Suppressor macrophage treated with lipopolysaccharide for 1 hour (primary cell): ENCODE results near the gene TFR2.

Source experiments
- DNase-seq, 3 donors: peaks; one replicate each; pipeline ENCODE4 v3.0.0-alpha.2; 2020 to 2022

Gene TFR2

DNA sequence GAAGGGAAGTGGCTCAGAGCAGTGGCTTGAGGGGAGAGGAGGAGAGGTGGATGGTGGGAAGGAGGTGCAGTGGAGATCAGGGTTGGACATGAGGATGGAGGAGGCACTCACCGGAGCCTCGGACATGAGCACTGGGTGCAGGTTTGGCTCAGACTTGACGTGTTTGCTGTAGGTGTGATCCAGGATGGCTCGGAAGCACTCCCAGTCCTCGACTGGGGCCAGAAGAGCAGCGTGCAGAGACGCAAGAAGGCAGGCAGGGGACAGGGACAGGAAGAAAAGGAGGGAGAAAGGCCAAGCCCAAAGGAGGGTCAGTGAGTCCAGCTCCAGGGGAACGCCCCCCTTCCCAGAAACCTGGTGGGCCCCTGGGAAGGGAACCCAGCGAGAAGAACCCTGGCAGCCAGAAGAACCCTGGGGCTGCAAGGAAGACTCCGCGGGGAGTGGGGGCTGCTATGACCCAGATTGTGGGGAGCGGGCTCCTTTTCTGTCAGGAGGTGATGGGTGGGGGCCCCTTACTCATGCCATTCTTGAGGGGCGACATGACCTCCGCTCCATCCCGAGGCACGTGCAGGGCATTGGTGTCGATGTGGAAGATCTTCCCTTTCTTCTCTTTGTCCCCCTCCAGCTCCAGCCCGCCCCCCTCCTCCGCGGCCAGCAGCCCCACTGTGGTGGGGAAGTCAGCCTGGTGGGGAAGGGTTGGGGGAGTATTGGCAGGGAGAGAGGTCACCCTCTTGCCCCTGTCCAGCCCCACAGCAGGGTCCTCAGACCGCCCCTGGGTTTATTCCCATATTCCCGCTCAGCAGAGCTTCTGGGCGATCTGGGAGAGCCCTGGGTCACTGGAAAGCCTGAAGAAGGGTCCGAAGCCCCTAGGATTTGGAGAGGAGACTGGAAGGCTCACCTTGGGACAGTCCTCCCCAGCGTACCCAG is 13.8 kb upstream of the TFR2 start:
- DNase-seq, result no peak

DNA sequence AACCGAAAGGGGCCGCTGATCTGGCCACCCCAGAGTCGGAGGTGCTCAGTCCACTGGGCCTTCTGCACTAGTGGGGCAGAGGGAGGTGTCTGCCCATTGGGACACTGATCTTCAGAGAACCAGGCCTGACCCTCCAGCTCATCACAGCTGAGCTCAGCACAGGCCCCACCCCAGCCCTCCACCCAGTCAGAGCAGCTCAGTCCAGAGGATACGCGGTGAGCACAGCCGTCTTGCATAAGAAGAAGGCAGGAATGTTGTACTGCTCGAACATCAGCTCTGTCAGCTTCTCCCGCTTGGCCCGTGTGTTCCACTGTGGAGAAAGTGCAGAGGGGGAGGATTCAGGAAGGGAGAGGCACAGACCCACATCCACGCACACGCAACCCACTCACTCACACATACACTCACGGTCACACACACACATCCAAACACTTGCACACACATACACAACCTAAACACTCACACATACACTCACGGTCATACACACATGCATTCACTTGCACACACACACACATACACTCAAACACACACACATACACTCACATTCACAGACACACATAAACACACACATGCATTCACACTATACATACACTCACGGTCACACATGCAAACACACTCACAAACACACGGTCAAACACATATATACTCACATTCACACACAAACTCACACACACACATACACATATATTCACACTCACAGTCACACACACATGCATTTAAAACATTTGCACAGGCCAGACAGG is 8.6 kb upstream of the TFR2 start:
- no peak for DNase-seq

DNA sequence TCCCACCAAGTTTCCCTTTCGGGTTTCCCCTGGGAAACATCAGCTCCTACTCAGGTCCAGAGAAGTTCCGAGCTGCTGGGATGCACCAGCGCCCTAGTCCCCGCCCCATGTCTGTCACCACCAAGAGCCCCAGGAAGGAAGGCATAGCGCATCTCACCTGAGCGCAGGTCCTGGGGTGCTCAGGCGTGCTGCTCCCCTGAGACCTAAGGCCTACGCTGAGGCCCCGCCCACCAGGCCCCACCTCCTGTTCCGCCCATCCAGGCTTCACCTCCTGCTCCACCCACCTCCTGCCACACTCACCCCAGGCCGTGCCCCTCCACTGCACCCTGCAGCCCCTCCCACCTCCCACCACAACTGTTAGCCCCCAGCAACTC is 1.2 kb upstream of the TFR2 start:
- peak in 1 of 3 donors; percentile 13 for DNase-seq

DNA sequence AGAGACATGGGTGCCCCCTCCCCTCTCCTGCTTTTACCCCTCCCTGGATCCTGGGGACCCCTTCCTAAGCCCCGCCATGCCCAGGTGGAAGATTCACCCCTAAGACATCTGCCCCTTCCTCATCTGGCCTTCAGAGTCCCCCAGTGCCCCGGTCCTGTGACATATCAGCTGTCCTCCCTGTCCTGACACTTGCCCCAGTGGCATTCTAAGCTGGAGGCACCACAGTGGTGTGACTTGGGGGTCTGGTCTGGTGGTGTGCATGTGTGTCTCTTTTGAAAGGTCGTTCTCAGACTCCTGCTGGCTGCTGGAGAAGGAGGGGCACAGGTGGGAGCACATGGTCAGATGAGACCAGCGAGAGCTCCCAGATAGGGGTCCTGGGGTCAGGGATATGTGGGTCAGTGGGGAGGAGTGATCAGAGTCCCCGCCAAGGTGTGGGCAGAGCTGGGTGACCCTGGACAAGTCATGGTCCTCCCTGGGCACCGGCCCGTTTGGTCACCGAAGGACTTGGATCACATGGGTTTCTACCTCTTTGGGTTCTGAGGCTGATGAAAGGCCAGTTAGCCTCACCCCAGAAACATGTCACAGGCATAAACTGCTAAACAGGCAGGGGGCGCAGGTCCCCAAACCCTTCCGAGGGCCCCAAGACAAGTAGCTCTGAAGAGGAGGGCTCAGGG is 645 bp upstream of the TFR2 start:
- DNase-seq, result no peak

DNA sequence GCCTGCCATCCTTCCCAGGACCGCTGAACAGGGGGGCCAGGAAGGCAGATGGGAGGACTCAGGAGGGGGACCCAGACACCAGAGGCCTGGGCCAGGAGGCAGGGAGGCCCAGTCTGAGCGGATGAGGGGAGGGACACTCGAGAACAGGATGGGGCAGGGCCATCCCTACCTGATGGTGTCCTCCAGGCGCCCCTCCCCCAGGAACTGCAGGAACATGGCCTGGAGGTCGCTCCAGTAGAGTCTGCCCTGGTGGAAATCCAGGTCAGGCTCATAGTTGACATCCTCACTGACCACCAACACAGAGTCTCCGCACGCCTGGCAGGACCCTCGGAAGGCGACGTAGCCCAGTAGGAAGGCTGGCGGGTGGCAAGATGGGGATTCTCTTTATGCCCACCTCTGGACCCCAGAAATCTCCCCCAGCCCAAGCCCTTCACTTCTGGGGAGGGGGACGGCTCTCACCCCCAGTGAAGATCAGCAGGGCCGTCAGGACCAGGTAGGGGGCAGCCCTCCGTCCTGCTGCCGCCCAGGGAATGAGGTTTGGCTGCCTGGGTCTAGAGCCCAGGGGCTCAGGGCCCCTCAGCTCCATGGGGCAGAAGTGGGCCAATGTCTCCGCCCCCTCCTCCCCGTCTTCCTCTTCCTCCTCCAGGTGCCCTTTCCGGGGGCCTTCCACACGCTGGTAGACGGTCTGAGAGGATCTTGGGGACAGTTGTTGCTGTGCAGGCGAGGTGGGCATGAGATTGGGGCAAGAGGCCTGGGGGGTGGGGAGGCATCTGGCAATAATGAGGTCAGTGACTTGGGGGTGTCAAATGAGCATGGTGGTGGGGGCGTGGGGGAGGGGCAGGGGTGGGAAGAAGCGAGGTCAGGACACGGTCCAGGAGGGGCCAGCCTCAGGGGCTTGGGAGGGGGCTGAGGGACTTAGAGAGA is 573 bp downstream of the TFR2 start:
- no peak for DNase-seq

DNA sequence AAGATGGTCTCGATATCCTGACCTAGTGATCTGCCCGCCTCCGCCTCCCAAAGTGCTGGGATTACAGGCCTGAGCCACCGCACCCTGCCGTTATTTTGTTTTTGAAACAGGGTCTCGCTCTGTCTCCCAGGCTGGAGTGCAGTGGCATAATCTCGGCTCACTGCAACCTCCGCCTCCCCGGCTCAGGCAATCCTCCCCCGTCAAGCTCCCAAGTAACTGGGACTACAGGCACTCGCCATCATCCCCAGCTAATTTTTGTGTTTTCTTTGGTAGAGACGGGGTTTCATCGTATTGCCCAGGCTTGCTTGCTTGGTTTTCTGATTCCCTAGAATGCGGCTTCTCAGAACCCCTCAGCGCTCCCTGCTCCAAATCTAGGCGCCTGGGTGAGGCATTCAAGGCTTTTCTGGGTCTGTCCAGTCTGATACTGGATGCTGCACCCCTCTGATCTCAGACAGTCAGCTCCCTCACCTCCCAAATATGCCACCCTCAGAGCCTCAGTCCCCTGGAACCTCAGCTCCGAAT is 1.3 kb downstream of the TFR2 start:
- no peak for DNase-seq

DNA sequence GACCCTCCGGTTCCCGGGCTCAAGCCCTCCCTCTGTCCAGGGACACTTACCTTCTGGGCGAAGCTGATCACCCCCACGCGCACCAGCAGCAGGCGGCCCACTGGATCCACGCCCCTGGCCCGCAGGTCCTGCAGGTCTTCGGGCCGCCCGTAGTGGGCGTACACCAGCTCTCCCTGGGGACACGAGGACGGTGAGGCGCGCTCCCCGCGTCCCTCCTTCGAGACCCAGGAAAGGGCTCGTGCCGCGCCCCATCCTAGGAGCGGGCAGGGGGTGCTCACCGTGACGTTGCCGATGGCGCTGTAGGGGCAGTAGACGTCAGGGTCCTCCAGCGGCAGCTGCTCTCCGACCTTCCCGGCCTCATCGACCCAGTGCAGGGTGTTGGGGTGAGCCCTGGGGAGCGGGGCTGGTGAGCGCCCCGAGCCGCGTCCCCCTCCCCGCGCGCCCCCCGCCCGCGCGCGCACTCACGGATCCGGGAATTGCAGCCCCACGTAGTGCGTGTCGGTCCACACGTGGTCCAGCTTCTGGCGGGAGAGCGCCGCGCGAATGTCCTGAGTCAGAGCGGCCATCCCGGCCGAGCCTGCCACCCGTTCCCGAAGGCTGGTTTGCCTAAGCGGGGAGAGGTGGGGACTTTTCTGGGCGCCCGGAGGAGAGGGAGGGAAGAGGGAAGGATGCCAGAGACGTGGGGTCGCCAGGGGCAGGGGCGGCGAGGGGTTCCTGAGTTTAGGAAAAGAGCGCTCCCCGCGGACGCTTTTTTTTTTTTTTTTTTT is 8.2 kb downstream of the TFR2 start:
- DNase-seq, result peak; percentile 62 to 79 (median 71)

DNA sequence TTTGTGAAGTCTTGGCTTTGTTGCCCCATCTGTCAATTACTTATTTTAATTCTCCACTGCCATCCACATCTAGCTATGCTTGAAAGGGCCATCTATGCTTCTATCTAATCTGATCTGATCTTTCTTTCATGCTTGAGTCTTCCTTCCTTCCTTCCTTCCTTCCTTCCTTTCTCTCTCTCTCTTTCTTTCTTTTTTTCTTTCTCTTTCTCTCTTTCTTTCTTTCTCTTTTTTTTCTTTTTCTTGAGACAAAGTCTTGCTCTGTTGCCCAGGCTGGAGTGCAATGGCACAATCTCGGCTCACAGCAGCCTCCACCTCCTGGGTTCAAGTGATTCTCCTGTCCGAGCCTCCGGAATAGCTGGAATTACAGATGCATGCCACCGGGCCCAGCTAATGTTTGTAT is 11.3 kb downstream of the TFR2 start:
- DNase-seq, result no peak

DNA sequence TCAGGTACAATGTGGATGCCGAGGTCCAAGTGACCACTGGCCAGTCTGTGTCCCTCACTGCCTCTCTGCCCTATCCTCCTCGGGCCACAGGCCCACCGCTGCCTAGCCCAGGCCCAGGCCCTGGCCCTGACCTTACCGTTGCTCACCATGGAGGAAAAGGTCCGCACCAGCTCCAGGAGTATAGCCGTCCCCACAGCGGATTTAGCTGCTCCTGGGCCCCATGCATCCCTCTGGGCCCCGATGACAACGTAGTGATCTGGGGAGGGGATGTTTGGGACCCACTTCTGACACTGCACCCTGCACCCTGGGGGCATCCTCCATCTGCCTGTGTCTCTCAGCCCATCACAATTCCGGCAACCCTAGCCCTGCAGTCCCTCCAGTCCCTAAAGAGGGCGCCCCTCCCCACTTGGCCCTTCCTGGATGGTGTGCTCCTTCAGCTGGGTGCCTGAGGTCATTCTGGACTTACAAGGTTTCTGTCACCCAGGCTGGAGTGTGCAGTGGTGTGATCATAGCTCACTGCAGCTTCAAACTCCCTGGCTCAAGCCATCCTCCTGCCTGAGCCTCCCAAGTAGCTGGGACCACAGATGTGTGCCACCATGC is 12.1 kb downstream of the TFR2 start:
- DNase-seq, result peak; percentile 60 to 76 (median 60)

DNA sequence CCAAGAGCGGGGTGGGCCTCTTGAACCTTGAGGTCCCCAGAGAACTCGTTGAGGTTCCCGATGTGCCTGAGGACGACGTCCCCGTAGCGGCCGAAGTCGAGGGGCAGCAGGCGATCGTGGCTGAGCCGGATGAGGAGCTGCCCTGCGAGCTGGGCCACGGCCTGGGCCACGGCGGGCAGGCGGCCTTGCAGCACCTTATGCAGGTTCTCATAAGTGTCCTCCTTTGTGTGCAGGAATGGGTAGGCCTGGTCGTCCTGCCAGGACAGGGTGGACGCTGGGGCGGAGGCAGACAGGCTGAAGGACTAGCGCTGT is 14.2 kb downstream of the TFR2 start:
- DNase-seq, result no peak

DNA sequence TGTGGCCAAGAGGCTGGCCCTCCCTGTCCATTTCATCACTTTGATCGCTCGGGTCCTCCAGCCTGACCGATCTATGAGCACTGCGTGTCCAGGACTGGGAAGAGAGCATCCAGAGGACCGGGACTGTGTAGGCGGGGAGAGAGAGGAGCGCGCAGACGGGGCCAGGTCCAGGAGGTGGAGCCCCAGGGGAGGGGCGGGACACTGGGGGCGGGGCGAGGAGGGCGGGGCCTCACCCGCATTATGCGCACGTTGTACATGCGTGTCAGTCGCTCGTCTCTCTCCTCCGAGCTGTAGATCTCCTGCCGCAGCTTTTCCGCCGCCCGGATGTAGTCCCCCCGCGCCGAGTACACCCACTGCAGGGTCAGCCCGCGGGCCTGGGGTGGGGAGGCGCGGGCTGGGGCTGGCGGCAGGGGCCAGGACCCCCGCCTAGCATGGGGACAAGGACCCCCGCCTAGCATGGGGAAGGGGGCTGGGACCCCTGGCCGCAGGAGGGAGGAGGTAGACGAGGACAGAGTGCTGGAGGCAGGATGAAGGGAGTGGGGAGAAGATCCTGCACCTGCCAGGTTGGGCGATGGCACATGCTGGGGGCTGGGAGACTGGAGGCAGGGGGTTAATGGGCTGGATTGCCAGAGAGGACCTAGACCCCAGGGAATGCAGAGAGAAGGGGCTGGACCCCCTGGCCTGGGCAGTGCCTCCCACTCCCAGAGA is 14.7 kb downstream of the TFR2 start:
- DNase-seq, result peak; percentile 78 to 91 (median 82)

DNA sequence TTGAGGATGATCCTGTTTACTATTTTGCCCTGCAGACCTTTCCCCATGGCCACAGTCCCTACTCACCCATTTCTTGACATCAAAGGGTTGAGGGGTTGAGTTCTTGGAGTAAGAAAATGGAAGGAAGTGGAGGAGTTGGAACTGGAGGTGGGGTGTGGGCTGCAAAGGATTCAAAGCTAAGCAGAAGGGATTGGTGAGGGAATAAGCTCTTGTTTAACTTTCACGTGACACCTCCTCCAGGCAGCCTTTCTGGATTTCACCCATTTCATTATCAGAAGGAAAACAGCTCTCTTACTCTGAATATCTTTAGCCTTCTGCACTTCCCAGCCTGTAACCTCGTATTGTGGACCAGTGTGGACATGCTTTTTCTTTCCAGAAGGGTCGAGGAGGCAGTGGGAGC is 15.3 kb downstream of the TFR2 start:
- DNase-seq, result no peak

DNA sequence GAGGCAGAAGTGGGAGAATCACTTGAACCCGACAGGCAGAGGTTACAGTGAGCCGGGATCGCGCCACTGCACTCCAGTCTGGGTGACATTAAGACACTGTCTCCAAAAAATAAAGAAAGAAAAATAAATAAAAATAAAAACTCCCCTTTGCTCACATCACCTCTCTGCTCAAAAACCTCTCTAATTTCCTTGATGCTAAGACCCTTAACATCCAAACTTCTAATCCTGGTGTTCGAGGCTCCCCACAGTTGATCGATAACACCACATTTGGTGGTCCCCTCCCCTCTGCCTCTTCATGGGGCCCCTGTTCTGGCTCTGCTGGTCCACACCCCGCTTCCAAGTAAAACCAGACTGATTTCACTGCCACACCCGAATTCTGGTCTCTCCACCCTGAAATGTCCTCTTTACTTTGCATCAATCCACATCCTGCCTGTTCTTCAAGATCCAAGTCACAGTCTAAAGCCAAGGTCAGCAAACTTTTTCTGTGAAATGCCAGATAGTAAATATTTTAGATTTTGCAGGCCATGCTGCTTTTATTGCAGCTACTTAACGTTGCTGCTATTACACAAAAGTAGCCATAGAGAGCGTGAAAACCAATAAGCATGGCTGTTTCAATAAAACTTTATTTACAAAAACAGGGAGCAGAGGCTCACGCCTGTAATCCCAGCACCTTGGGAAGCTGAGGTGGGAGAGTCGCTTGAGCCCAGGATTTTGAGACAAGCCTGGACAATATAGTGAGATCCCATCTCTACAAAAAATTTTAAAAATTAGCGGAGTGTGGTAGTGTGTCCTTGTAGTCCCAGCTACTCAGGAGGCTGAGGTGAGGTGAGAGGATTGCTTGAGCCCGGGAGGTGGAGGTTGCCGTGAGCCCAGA is 17.2 kb downstream of the TFR2 start:
- no peak for DNase-seq

DNA sequence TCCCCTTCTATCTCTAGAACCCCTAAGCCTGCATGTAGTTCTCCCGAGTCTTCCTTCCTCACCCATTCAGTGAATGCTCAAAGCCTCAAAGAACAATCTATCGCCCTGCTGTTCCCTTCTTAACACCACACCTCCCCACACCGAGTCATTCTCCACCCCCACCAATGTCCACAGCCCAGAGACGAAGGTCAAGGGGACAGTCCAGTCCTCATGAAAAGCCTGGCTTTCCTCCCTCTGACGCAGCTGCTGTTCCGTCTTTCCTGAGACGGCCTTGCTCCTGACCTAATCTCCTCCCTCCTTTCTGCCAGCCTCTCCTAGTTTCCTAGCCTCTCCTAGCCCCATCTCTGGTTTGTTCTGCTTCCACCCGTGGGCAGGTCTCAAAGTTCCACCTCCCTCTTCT is 19.8 kb downstream of the TFR2 start:
- no peak for DNase-seq

DNA sequence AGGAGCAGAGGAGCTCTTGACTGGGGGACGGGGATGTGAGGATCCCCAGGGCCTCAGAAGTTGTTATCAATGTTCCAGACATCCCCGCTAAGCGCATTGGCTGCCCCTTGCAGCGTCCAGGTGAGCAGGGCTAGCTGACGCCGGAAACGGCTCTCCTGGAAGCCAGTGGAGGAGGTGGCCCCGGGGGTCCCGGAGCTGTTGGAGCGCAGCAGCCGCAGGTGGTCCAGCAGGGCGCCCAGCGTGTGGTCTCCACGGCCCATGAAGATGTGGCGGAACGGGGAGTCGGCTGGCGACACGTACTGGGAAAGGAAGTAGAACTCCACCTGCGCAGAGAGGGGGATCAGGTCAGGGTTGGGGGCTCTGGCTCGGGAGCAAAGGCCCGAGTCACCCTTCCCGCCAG is 20.5 kb downstream of the TFR2 start:
- no peak for DNase-seq

DNA sequence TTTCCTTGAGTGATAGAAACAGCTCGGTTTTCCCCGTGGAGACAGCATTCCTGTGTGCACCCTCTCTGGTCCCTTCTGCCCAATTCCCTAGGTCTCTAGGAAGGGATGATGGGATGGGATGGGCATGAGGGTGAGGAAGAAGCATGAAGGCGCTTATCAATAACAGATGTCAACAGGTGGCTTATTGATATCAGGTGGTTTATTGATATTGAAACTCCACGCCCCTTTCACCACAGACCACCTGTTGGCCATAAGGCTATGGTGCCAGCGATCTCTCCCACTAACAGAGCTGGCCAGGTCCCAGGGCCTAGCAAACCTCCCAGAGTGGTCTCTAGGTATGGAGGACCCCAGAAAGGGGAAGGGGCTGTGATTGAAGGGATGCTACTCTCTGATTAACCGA is 21.1 kb downstream of the TFR2 start:
- DNase-seq, result no peak

DNA sequence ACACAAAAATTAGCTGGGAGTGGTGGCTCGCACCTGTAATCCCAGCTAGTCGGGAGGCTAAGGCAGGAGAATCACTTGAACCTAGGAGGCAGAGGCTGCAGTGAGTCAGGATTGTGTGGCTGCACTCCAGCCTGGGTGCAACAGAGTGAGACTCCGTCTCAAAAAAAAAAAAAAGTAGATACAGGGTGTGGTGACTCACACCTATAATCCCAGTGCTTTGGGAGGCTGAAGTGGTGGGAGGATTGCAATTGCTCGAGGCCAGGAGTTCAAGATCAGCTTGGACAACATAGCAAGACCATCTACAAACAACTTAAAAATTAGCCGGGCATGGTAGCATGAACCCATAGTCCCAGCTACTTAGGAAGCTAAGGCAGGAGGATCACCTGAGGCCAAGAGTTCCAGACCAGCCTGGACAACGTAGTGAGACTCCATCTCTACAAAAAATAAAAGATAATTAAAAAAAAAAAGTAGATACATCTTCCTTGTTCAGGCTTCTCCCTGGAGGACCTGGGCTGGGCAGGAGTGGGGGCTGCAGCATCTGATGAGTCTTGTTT is 27.0 kb downstream of the TFR2 start:
- peak in 2 of 3 donors; percentile 30 to 43 for DNase-seq

DNA sequence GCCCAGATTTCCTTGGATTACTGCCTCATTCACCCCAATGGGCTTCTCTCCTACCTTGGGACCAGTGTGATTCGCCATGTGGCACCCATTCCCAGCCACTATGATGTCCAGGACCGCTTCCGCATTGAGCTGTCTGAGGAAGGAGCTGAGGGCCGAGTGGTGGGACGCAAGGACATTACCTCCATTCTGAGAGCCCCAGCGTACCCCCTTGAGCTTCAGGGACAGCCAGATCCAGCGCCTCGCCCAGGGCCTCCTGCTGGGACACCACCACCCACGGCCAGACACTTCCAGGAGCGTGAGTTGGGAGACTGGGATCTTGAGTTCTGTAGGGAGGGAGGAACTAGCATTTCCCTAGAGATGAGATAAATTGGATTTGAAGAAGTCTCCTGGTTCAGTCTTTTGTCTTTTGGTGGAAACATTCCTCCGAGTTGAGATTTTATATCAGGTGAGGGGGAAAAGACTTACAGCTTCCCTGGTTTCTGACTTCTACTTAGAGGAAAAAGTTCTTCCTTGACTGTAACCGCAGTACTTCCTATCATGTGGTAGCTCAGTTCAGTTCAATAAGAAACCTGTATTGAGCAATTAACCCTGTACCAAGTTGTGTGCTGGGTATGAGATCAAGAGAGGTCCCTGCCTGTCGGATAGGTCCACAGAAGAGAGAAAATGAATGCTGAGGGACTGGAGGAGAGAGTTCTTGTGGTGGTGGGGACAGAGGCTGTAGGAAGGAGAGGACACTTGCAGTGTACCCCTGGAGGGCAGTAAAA is 27.8 kb downstream of the TFR2 start:
- peak in 2 of 3 donors; percentile 47 for DNase-seq
